Right lobe of liver (tissue), 6 donors: ENCODE measurements around the gene RASSF1. TPM values are rescaled to one million over a fixed set of nuclear protein-coding genes. Genes with fewer than 3 reads are reported as not detected.

Experiments used
- ATAC-seq, 4 donors: fragments of 200-7000 bp; cut with Tn5 transposase; one replicate each; pipeline ENCODE4 v1.9.1; 2020; ENCODE audit warnings: mild to moderate bottlenecking in 4 of 4, moderate library complexity in 4 of 4
- DNase-seq, 3 donors: peaks; one replicate each; pipeline ENCODE4 v3.0.0-alpha.2; 2020
- H3K27ac ChIP-seq, 3 donors: fragments of 200-600 bp; one replicate each; pipeline ENCODE4 v1.8.0; 2022
- H3K27me3 ChIP-seq, 2 donors: fragments of 200-600 bp; one replicate each; pipeline ENCODE4 v1.8.0; 2022
- H3K36me3 ChIP-seq, 4 donors: fragments of 200-600 bp; sonication (generic) in 1 of 4; one replicate each; pipeline versions ENCODE4 v1.5.1 to v1.8.0; 2017 to 2022; ENCODE audit warnings: control low read depth in 1 of 4
- H3K4me1 ChIP-seq, 4 donors: fragments of 200-600 bp; sonication (generic) in 1 of 4; one replicate each; pipeline versions ENCODE4 v1.5.1 to v1.8.0; 2017 to 2022; ENCODE audit warnings: control low read depth in 1 of 4
- H3K4me3 ChIP-seq, 3 donors: fragments of 200-600 bp; one replicate each; pipeline ENCODE4 v1.8.0; 2022
- H3K9me3 ChIP-seq, 4 donors: fragments of 200-600 bp; sonication (generic) in 1 of 4; one replicate each; pipeline versions ENCODE4 v1.5.1 to v1.8.0; 2017 to 2022; ENCODE audit warnings: control low read depth in 1 of 4
- POLR2A ChIP-seq: fragments of 450-650 bp; IDR thresholded peaks from one replicate; pipeline ENCODE4 v1.6.1; 2017; ENCODE audit warnings: antibody characterized with exemption, mild to moderate bottlenecking
- WGBS: methylation state at CpG from one replicate; pipeline ENCODE4 v1.1.6; 2018; ENCODE audit warnings: low coverage, low lambda C conversion rate; ENCODE audit not compliant: insufficient coverage; ENCODE audit errors: missing lambda C conversion rate; 5-methylcytosine and 5-hydroxymethylcytosine counted together
- intact Hi-C, 2 donors: fragments of 100-400 bp; cut with DNase I; formaldehyde crosslinking; loops; one replicate each; pipeline versions ENCODE4 v1.11.2 to v1.14.1; 2022
- total RNA-seq, 6 experiments: library from RNA; depleted of rRNA in 2 of 6; stranded (reverse); fragments of >200 nt in 2 of 6; fragmentation: NEBNext Ultra II Directional in 3 of 6; extraction: Animal tissue kit (Norgen Biotek cat#: 25700) in 3 of 6; gene quantifications; one replicate each; pipeline versions ENCODE4 v1.1.0 to v1.2.4, GENCODE V29; 2016 to 2023
- TF ChIP-seq, protein P1 (sequence below), 4 donors: fragments of 200-600 bp in 3 of 4; fragments of 450-650 bp in 1 of 4; IDR thresholded peaks; one replicate each; pipeline versions ENCODE4 v1.5.1 to v1.8.0; 2016 to 2022; ENCODE audit warnings: antibody characterized with exemption in 4 of 4, mild to moderate bottlenecking in 2 of 4
- donor health status: DM: no; HTN: yes; CAD: no.
- donor health status: DM: no; HTN: no; CAD: no.
- donor health status: DM: no; HTN: no; CAD: no.
- donor health status: DM: no; HTN: yes; CAD: no.
- donor health status: DM: no; HTN: yes; CAD: no.

Gene RASSF1
- total RNA-seq, 6 experiments from 2014 or later, result 5.2 to 17.8 (median 9.1) TPM

DNA sequence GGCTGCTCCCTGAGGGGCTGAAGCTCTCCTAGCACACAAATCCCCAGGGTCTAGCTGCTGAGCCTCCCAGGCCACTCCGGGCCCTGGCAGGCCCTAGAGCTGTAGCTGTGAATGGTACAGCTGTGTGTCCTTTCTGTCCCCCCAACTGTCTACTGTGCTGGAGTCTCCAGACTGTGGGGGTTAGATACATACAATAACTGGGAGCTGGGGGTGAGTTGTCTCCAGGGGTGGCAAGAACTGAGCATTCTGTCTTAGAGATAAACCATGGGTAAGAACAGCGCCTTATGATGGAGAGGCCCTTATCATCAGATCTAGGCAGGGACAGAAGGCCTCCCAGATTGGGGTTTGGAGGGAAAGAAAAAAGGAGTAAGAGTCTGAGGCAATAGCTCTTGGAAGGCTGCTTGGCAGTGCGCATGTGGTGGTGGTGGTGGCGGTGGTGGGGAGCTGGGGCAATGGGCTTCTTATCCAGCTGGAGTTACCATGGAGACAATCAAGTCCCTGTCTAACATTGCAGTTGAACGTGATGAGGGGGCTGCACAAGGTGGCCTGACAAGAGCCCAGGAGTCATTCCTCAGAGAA is 13.6 kb upstream of the RASSF1 start:
- Histone ChIP-seq H3K4me3 (no peak overlapping the region), H3K36me3 (peaks cover 0 to 24% (median 5%) of the 10 kb centered on the region in 4 donors), H3K27me3 (no peaks in the 10 kb centered on the region), H3K4me1 (peaks cover 0 to 59% (median 31%) of the 10 kb centered on the region in 4 donors), H3K9me3 (no peaks in the 10 kb centered on the region), H3K27ac (no peak overlapping the region)
- WGBS, result 94% methylated on average over 3 of the region's 5 CpGs
- intact Hi-C loops, result no loop called here
- DNase-seq (no peak), ATAC-seq (no peak)
- TF ChIP-seq POLR2A, result no peak
- TF ChIP-seq, protein P1, sequence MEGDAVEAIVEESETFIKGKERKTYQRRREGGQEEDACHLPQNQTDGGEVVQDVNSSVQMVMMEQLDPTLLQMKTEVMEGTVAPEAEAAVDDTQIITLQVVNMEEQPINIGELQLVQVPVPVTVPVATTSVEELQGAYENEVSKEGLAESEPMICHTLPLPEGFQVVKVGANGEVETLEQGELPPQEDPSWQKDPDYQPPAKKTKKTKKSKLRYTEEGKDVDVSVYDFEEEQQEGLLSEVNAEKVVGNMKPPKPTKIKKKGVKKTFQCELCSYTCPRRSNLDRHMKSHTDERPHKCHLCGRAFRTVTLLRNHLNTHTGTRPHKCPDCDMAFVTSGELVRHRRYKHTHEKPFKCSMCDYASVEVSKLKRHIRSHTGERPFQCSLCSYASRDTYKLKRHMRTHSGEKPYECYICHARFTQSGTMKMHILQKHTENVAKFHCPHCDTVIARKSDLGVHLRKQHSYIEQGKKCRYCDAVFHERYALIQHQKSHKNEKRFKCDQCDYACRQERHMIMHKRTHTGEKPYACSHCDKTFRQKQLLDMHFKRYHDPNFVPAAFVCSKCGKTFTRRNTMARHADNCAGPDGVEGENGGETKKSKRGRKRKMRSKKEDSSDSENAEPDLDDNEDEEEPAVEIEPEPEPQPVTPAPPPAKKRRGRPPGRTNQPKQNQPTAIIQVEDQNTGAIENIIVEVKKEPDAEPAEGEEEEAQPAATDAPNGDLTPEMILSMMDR (IDR thresholded peaks at IDR 0.05), result no peak

DNA sequence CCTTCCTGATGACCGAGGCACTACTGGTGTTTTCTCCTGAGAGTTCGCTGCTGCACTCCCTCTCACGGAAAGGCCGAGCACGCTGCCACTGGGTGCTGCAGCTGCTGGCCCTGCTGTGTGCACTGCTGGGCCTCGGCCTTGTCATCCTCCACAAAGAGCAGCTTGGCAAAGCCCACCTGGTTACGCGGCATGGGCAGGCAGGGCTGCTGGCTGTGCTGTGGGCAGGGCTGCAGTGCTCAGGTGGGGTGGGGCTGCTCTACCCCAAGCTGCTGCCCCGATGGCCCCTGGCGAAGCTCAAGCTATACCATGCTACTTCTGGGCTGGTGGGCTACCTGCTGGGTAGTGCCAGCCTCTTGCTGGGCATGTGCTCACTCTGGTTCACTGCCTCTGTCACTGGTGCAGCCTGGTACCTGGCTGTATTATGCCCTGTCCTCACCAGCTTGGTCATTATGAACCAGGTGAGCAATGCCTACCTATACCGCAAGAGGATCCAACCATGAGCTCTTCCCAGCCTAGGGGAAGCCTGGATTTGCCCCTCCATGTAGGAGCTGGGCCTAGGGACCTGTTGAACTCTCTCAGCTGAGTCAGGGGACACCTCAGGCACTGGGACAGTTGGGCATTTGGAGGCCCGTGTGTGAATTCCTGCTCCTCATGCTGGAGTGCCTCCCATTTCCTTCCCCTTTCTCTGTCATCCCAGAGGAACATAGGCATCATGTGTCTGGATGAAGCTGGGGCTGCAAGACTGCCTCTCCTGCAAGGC is 12.8 kb upstream of the RASSF1 start:
- peaks cover 0 to 28% (median 5%) of the 10 kb centered on the region in 4 donors for H3K36me3 ChIP-seq
- WGBS, result 100% methylated on average over 1 of the region's 12 CpGs
- no peaks in the 10 kb centered on the region for H3K9me3 ChIP-seq
- intact Hi-C loops, result no loop called here
- no peaks in the 10 kb centered on the region for H3K27me3 ChIP-seq
- ATAC-seq, result no peak
- H3K27ac ChIP-seq, result peak overlapping the region in 1 of 3 donors; percentile 51
- no peak for DNase-seq
- H3K4me3 ChIP-seq, result no peak overlapping the region
- TF ChIP-seq, protein P1 (IDR thresholded peaks at IDR 0.05), result no peak
- no peak for TF ChIP-seq POLR2A
- peaks cover 0 to 55% (median 31%) of the 10 kb centered on the region in 4 donors for H3K4me1 ChIP-seq

DNA sequence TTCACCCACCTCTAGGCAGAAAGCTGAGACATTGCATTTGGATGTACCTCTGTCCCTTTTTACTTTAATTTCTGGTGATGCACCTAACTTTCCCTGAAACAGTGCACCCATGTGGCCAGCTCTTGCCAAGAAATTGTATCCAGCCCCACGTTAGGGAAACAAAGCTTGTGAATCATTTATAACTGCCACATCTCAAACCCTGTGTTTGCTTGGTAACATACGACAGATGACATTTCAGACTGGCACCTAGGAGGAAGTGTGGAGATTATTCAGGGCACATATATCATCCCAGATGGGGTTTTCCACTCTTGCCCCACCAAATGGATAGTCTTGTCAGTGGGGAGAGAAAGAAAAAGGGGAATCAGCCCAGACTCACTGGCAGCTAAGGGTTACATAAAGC is 12.1 kb upstream of the RASSF1 start:
- peak in 1 of 4 donors; percentile 20 for ATAC-seq
- peaks cover 0 to 29% (median 5%) of the 10 kb centered on the region in 4 donors for H3K36me3 ChIP-seq
- intact Hi-C loops, result no loop called here
- H3K4me1 ChIP-seq, result peaks cover 0 to 49% (median 27%) of the 10 kb centered on the region in 4 donors
- 16% methylated on average over 2 of the region's 2 CpGs for WGBS
- no peak overlapping the region for H3K27ac ChIP-seq
- DNase-seq, result no peak
- no peaks in the 10 kb centered on the region for H3K27me3 ChIP-seq
- no peaks in the 10 kb centered on the region for H3K9me3 ChIP-seq
- TF ChIP-seq POLR2A, result no peak
- TF ChIP-seq, protein P1 (IDR thresholded peaks at IDR 0.05), result peak in 1 of 4 donors; percentile 16
- no peak overlapping the region for H3K4me3 ChIP-seq

DNA sequence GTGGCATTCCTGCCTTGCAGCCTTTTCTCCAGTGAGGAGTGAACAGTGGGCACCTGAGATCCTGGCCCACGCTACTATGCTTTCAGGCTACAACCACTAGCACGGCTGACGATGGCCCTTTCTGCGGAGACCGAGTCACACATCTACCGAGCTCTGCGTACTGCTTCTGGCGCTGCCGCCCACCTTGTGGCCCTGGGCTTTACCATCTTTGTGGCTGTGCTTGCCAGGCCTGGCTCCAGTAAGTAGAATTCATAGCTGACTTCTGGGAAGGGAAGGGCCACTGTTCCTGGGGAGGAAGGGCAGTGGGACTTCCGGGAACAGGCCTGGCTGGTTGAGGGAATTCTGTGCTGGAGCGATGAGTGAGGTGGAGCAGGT is 10.7 kb upstream of the RASSF1 start:
- Histone ChIP-seq H3K4me3 (peak overlapping the region; percentile 74 to 78 (median 74)), H3K27ac (peak overlapping the region in 2 of 3 donors; percentile 43 to 92), H3K4me1 (peaks cover 0 to 39% (median 16%) of the 10 kb centered on the region in 4 donors), H3K9me3 (no peaks in the 10 kb centered on the region), H3K27me3 (no peaks in the 10 kb centered on the region), H3K36me3 (peaks cover 0 to 29% (median 5%) of the 10 kb centered on the region in 4 donors)
- DNase-seq (no peak), ATAC-seq (no peak)
- intact Hi-C loops, result no loop called here
- TF ChIP-seq, protein P1 (IDR thresholded peaks at IDR 0.05), result no peak
- no peak for TF ChIP-seq POLR2A
- 56% methylated on average over 2 of the region's 11 CpGs for WGBS
